Liver (tissue), 9 donors: Measurements from ENCODE around the gene SSBP2. TPM values are rescaled to one million over a fixed set of nuclear protein-coding genes. Genes with fewer than 3 reads are reported as not detected.

ENCODE experiments used
- DNase-seq: peaks from one replicate; pipeline ENCODE4 v3.0.0-alpha.2; 2017; ENCODE audit warnings: low spot score
- H3K27ac ChIP-seq, 2 donors: one replicate each; pipeline ENCODE4 v1.7.0; 2013; ENCODE audit warnings: inconsistent platforms in 2 of 2, low read length in 2 of 2, control low read depth in 1 of 2, low read depth in 1 of 2, mild to moderate bottlenecking in 1 of 2
- H3K27me3 ChIP-seq, 4 donors: one replicate each; pipeline versions ENCODE4 v1.6.1 to v1.7.0; 2013; ENCODE audit warnings: low read length in 3 of 4, inconsistent platforms in 1 of 4, mild to moderate bottlenecking in 1 of 4, moderate library complexity in 1 of 4; ENCODE audit not compliant: control insufficient read depth in 4 of 4, insufficient read depth in 4 of 4
- H3K36me3 ChIP-seq, 4 donors: one replicate each; pipeline versions ENCODE4 v1.6.1 to v1.7.0; 2013; ENCODE audit warnings: low read length in 3 of 4, mild to moderate bottlenecking in 3 of 4, low read depth in 1 of 4, moderate library complexity in 1 of 4; ENCODE audit not compliant: control insufficient read depth in 4 of 4, insufficient read depth in 3 of 4
- H3K4me1 ChIP-seq, 4 donors: one replicate each; pipeline versions ENCODE4 v1.6.1 to v1.7.0; 2013; ENCODE audit warnings: low read length in 3 of 4, mild to moderate bottlenecking in 3 of 4, moderate library complexity in 1 of 4; ENCODE audit not compliant: control insufficient read depth in 4 of 4, insufficient read depth in 4 of 4
- H3K4me3 ChIP-seq, 3 donors: one replicate each; pipeline versions ENCODE4 v1.6.1 to v1.7.0; 2013; ENCODE audit warnings: low read length in 3 of 3, control low read depth in 1 of 3, low read depth in 1 of 3, mild to moderate bottlenecking in 1 of 3
- H3K9ac ChIP-seq, 2 donors: one replicate each; pipeline ENCODE4 v1.7.0; 2013; ENCODE audit warnings: low read length in 2 of 2, mild to moderate bottlenecking in 2 of 2, moderate library complexity in 2 of 2, control low read depth in 1 of 2, low read depth in 1 of 2
- H3K9me3 ChIP-seq, 4 donors: one replicate each; pipeline versions ENCODE4 v1.6.1 to v1.7.0; 2013; ENCODE audit warnings: low read length in 3 of 4; ENCODE audit not compliant: control insufficient read depth in 4 of 4
- ATF3 ChIP-seq: IDR thresholded peaks from 2 replicates; pipeline ENCODE4 v1.6.1; 2016; ENCODE audit warnings: antibody characterized with exemption
- CTCF ChIP-seq: fragments of 150-350 bp; IDR thresholded peaks from 2 replicates; pipeline ENCODE4 v1.5.1; 2017; ENCODE audit warnings: improper control_type of control experiment, low read depth, low read length; ENCODE audit not compliant: missing input control
- EGR1 ChIP-seq, 2 donors: IDR thresholded peaks; 2 replicates each; pipeline ENCODE4 v1.6.1; 2016 to 2018; ENCODE audit warnings: antibody characterized with exemption in 2 of 2, low read depth in 2 of 2
- FOXA1 ChIP-seq: IDR thresholded peaks from 2 replicates; pipeline ENCODE4 v1.6.1; 2016; ENCODE audit warnings: antibody characterized with exemption
- FOXA2 ChIP-seq: IDR thresholded peaks from 2 replicates; pipeline ENCODE4 v1.6.1; 2016; ENCODE audit warnings: antibody characterized with exemption
- GABPA ChIP-seq, 2 donors: IDR thresholded peaks in 1 of 2; conservative IDR thresholded peaks in 1 of 2; 2 replicates each; pipeline ENCODE4 v1.6.1; 2016; ENCODE audit warnings: antibody characterized with exemption in 2 of 2, mild to moderate bottlenecking in 1 of 2, moderate library complexity in 1 of 2
- HNF4A ChIP-seq, 2 donors: conservative IDR thresholded peaks; 2 replicates each; pipeline ENCODE4 v1.6.1; 2016; ENCODE audit warnings: antibody characterized with exemption in 2 of 2, mild to moderate bottlenecking in 2 of 2
- HNF4G ChIP-seq: IDR thresholded peaks from 2 replicates; pipeline ENCODE4 v1.6.1; 2016; ENCODE audit warnings: antibody characterized with exemption
- JUND ChIP-seq, 2 donors: IDR thresholded peaks; 2 replicates each; pipeline ENCODE4 v1.6.1; 2016; ENCODE audit warnings: antibody characterized with exemption in 2 of 2
- MAX ChIP-seq: IDR thresholded peaks from 2 replicates; pipeline ENCODE4 v1.6.1; 2016; ENCODE audit warnings: antibody characterized with exemption
- NR2F2 ChIP-seq: IDR thresholded peaks from 2 replicates; pipeline ENCODE4 v1.6.1; 2016; ENCODE audit warnings: antibody characterized with exemption
- RAD21 ChIP-seq, 2 donors: IDR thresholded peaks; 2 replicates each; pipeline ENCODE4 v1.6.1; 2016; ENCODE audit warnings: antibody characterized with exemption in 2 of 2, mild to moderate bottlenecking in 2 of 2
- REST ChIP-seq: IDR thresholded peaks from 2 replicates; pipeline ENCODE4 v1.6.1; 2016; ENCODE audit warnings: antibody characterized with exemption, mild to moderate bottlenecking
- RXRA ChIP-seq, 2 donors: IDR thresholded peaks; 2 replicates each; pipeline ENCODE4 v1.6.1; 2017 to 2018; ENCODE audit warnings: antibody characterized with exemption in 2 of 2, mild to moderate bottlenecking in 1 of 2
- SP1 ChIP-seq: IDR thresholded peaks from 2 replicates; pipeline ENCODE4 v1.6.1; 2018; ENCODE audit warnings: antibody characterized with exemption, mild to moderate bottlenecking
- TAF1 ChIP-seq: conservative IDR thresholded peaks from 2 replicates; pipeline ENCODE4 v1.6.1; 2016; ENCODE audit warnings: antibody characterized with exemption, mild to moderate bottlenecking
- YY1 ChIP-seq: IDR thresholded peaks from 2 replicates; pipeline ENCODE4 v1.6.1; 2016; ENCODE audit warnings: antibody characterized with exemption, mild to moderate bottlenecking
- ZBTB33 ChIP-seq: IDR thresholded peaks from 2 replicates; pipeline ENCODE4 v1.6.1; 2016; ENCODE audit warnings: antibody characterized with exemption
- WGBS: extraction: QIAGEN DNeasy Blood & Tissue Kit; methylation state at CpG from one replicate; pipeline ENCODE4 v1.1.7; 2013; 5-methylcytosine and 5-hydroxymethylcytosine counted together
- polyA plus RNA-seq, 2 donors: library from polyadenylated mRNA; stranded (reverse) in 1 of 2; unstranded in 1 of 2; fragments of 200-250 nt in 1 of 2; fragments of >200 nt in 1 of 2; fragmentation: Nextera tagmentation in 1 of 2; extraction: Ambion mirVana in 1 of 2; gene quantifications; one replicate each; pipeline versions ENCODE4 v1.2.1 to v1.2.3, GENCODE V29; 2013 to 2015
- total RNA-seq, 2 donors: library from RNA; depleted of rRNA; stranded (reverse); fragments of >200 nt; gene quantifications; one replicate each; pipeline ENCODE4 v1.2.3, GENCODE V29; 2014
- donor health status: healthy.
- donor health status: healthy.
- donor health status: healthy.
- donor health status: healthy.
- donor health status: healthy.

SSBP2 gene
- total and polyA plus RNA-seq, 4 donors = 2.2 to 10.1 (median 4.1) TPM

GRCh38 chr5:81405126-81405891 is 345.6 kb downstream of the SSBP2 start:
- no peak for TF ChIP-seq EGR1 (IDR thresholded peaks at IDR 0.05; ENCODE audit: low read depth in 2 of 2)
- TF ChIP-seq NR2F2 = no peak
- no peak for TF ChIP-seq YY1
- no peak for TF ChIP-seq FOXA1
- no peak for TF ChIP-seq REST
- no peak for TF ChIP-seq HNF4G
- no peak for TF ChIP-seq CTCF
- no peak for TF ChIP-seq GABPA (IDR thresholded peaks at IDR 0.05 in 1 of 2, conservative IDR thresholded peaks at IDR 0.05 in 1 of 2)
- TF ChIP-seq JUND (IDR thresholded peaks at IDR 0.05) = no peak
- TF ChIP-seq SP1 = no peak
- no peak for TF ChIP-seq TAF1
- TF ChIP-seq ATF3 = no peak
- no peak for TF ChIP-seq FOXA2
- no peak for TF ChIP-seq ZBTB33
- TF ChIP-seq HNF4A (conservative IDR thresholded peaks at IDR 0.05) = no peak
- TF ChIP-seq RAD21 (IDR thresholded peaks at IDR 0.05) = no peak
- TF ChIP-seq MAX = no peak
- TF ChIP-seq RXRA (IDR thresholded peaks at IDR 0.05) = no peak
- 91% methylated on average over 7 of the region's 7 CpGs for WGBS
- peaks cover 8 to 22% (median 15%) of the 10 kb centered on the region in 4 donors for H3K4me1 ChIP-seq
- no peak for DNase-seq
- H3K27me3 ChIP-seq = no peaks in the 10 kb centered on the region
- H3K27ac ChIP-seq = no peak overlapping the region
- no peaks in the 10 kb centered on the region for H3K9me3 ChIP-seq
- no peaks in the 10 kb centered on the region for H3K36me3 ChIP-seq
- no peak overlapping the region for H3K9ac ChIP-seq
- no peak overlapping the region for H3K4me3 ChIP-seq
